Stimulated activated CD4-positive, alpha-beta T cell treated with anti-CD3 and anti-CD28 coated beads, Interleukin-12 subunit alpha, Interleukin-12 subunit beta, amount 100 ng/mL, for 24 hours (primary cell): ENCODE data around the gene NME8.

Experiments
- DNase-seq, 2 experiments: peaks; one replicate each; pipeline ENCODE4 v3.0.0-alpha.2; 2020; ENCODE audit warnings: low read depth in 2 of 2

The NME8 gene

GRCh38 chr7:37933018-37933566 is 84.7 kb downstream of the NME8 start:
- no peak for DNase-seq

- no peak for DNase-seq
Measured at GRCh38 chr7:37942934-37943610, 94.7 kb downstream of the NME8 start.

GRCh38 chr7:37943905-37944736 is 95.7 kb downstream of the NME8 start:
- DNase-seq: no peak

GRCh38 chr7:37944737-37945054 is 96.3 kb downstream of the NME8 start:
- no peak for DNase-seq

- DNase-seq: no peak
Measured at GRCh38 chr7:37945336-37945735, 96.9 kb downstream of the NME8 start.

GRCh38 chr7:37947138-37947940 is 98.9 kb downstream of the NME8 start:
- DNase-seq: no peak

- DNase-seq: no peak
Measured at GRCh38 chr7:37947941-37948210, 99.5 kb downstream of the NME8 start.
